ACC112 (cell line): ENCODE measurements around the gene ABO.
"Not testable (repeated sequence)": the region's sequence is repeated elsewhere in the genome, so short reads cannot be mapped to it uniquely, and the experiment has no call there.

Source experiments
- H2AFZ ChIP-seq: fragments of 200-600 bp; sonication (generic); one replicate; pipeline ENCODE4 v1.6.0; 2017; ENCODE audit warnings: antibody characterized with exemption, low read length; ENCODE audit not compliant: unreplicated experiment
- H3K27ac ChIP-seq: fragments of 200-600 bp; sonication (generic); 2 replicates; pipeline ENCODE4 v1.5.1; 2014; ENCODE audit warnings: low read depth, mild to moderate bottlenecking, antibody characterized with exemption, low read length, moderate library complexity
- H3K27me3 ChIP-seq: fragments of 200-600 bp; sonication (generic); 2 replicates; pipeline ENCODE4 v1.6.1; 2014; ENCODE audit warnings: mild to moderate bottlenecking, antibody characterized with exemption, low read length, moderate library complexity, mixed read lengths; ENCODE audit not compliant: insufficient read depth
- H3K36me3 ChIP-seq: fragments of 200-600 bp; sonication (generic); 2 replicates; pipeline ENCODE4 v1.6.1; 2016; ENCODE audit warnings: mild to moderate bottlenecking, antibody characterized with exemption, low read length, moderate library complexity, mixed read lengths; ENCODE audit not compliant: insufficient read depth
- H3K4me1 ChIP-seq: fragments of 200-600 bp; sonication (generic); one replicate; pipeline ENCODE4 v1.6.1; 2016; ENCODE audit warnings: low read length, mixed read lengths; ENCODE audit not compliant: insufficient read depth, unreplicated experiment, control insufficient read depth
- H3K4me3 ChIP-seq: fragments of 200-600 bp; sonication (generic); 2 replicates; pipeline ENCODE4 v1.5.1; 2014; ENCODE audit warnings: mild to moderate bottlenecking, low read depth, low read length
- H3K79me2 ChIP-seq: fragments of 200-600 bp; sonication (generic); one replicate; pipeline ENCODE4 v1.6.0; 2016; ENCODE audit warnings: low read length; ENCODE audit not compliant: control insufficient read depth, unreplicated experiment, insufficient read depth

Gene ABO

DNA sequence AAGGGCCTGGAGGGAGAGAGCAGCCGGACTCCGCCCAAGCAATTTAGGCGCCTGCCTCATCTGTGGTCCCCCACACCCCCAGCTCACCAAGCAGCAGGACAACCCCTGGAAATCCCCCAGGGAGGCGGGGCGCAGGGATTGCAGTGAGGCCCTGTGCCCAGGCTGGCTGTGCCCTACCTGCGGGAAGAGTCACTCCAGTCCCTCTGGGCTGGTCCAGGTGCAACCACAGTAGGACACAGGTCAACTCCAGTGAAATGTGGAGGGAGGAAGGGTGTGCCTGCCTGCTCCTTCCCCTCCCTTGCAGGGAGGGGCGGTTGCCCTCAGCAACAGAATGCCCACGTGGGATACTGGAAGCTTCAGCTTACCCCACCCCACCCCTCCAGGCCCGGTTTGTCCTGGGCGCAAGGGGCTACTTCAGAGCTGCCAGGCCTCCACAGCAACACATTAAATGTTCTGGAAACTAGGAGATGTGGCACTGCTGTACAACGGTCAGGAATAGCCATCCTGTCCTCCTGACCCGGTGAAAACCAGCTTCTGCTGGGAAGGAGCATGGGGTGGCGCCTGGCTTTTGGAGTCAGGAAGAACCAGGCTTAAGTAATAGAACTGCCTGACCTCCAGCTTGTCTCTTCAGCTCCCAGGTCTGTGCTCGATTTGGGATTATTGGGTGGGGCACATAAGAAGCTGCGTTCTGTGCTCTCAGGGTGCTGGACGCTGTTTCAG lies 22.5 kb downstream of the ABO start:
- H3K27ac ChIP-seq, result no peak overlapping the region
- H2AFZ ChIP-seq, result no peak overlapping the region
- no peak overlapping the region for H3K4me3 ChIP-seq

DNA sequence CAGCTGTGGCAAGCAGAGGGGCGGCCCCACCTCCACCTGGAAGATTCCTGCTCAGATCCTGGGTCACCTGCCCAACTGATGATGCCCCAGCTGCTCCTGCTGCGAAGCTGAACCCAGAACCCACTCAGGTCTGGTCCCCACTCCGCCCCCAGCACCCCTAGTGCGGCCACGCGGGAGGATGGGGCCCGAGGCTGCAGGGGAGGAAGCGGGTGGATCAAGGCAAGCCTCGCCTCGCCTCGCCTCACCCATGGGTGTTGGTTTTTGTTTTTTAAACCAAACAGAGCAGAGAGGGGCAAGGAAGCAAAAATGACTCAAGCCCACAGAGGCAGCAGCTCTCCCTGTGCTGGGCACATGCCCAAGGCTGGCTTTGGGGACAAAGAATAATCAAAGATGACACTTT lies 23.2 kb downstream of the ABO start:
- H3K4me3 ChIP-seq, result no peak overlapping the region
- H3K4me1 ChIP-seq, result no peaks in the 10 kb centered on the region
- no peaks in the 10 kb centered on the region for H3K36me3 ChIP-seq
- H3K79me2 ChIP-seq, result no peaks in the 10 kb centered on the region
- H3K27ac ChIP-seq, result no peak overlapping the region
- peaks cover 68% of the 10 kb centered on the region for H3K27me3 ChIP-seq
- H2AFZ ChIP-seq, result no peak overlapping the region

More for the DNA sequence above, 22.5 kb downstream of the ABO start:
- no peaks in the 10 kb centered on the region for H3K79me2 ChIP-seq
- peaks cover 61% of the 10 kb centered on the region for H3K27me3 ChIP-seq
- no peaks in the 10 kb centered on the region for H3K36me3 ChIP-seq
- no peaks in the 10 kb centered on the region for H3K4me1 ChIP-seq

DNA sequence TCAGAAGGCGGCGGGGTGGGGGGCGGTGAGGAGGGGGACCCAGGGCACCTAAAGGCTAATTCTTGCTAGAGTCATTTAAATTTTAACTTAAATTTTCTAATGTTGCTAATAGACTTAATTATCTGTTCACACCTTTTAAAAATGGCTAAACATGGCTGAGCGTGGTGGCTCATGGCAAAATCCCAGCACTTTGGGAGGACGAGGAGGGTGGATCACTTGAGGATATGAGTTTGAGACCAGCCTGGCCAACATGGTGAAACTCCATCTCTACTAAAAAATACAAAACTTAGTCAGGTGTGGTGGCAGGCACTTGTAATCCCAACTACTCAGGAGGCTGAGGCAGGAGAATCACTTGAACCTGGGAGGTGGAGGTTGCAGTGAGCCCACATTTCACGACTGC lies 23.8 kb downstream of the ABO start:
- H3K4me1 ChIP-seq, H2AFZ ChIP-seq, H3K27ac ChIP-seq, H3K36me3 ChIP-seq, H3K79me2 ChIP-seq, H3K4me3 ChIP-seq: not testable (repeated sequence)
- peaks cover 73% of the 10 kb centered on the region for H3K27me3 ChIP-seq

DNA sequence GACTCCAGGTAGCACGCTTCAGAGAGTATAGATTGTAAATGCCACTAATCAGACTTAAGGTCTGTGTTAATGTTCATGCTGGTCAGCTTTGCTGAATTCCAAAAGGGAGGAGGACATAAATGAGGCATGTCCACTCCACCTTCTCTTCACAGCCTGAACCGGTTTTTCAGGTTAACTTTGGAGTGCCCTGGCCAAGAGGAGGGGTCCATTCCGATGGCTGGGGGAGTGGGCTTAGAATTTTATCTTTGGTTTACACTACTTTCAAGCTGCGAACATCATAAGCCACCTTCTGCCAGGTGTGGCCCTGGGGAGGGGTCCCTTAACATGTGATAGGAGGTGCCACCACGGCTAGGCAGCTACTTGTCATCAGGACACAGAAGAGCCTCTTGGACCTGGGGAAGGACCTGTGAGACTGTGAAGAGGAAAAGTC lies 24.2 kb downstream of the ABO start:
- H3K27me3 ChIP-seq, result peaks cover 78% of the 10 kb centered on the region
- H3K36me3 ChIP-seq, result no peaks in the 10 kb centered on the region
- no peaks in the 10 kb centered on the region for H3K79me2 ChIP-seq
- H2AFZ ChIP-seq, result no peak overlapping the region
- H3K4me1 ChIP-seq, result no peaks in the 10 kb centered on the region
- no peak overlapping the region for H3K4me3 ChIP-seq
- H3K27ac ChIP-seq, result no peak overlapping the region

DNA sequence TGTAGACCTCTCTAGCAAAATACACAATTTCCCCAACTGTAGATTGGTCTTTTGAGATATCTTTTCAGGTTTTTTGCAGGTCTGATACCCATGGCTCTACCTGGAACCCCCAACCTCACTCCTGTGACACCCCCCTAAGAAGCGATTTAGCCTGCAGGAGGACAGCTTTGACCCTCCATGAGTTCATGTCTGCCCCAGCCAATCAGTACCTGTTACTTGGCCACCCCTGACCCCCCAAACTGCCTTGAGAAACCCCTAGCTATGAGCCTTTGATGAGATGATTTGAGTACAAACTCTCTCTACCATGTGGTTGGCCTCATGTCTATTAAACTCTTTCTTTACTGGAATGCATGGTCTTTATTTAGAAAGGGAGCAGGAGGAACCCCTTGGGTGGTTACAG lies 25.7 kb downstream of the ABO start:
- H3K27me3 ChIP-seq, result peaks cover 91% of the 10 kb centered on the region
- no peak overlapping the region for H2AFZ ChIP-seq
- H3K4me3 ChIP-seq, result no peak overlapping the region
- no peaks in the 10 kb centered on the region for H3K4me1 ChIP-seq
- no peaks in the 10 kb centered on the region for H3K79me2 ChIP-seq
- no peaks in the 10 kb centered on the region for H3K36me3 ChIP-seq
- H3K27ac ChIP-seq, result no peak overlapping the region

DNA sequence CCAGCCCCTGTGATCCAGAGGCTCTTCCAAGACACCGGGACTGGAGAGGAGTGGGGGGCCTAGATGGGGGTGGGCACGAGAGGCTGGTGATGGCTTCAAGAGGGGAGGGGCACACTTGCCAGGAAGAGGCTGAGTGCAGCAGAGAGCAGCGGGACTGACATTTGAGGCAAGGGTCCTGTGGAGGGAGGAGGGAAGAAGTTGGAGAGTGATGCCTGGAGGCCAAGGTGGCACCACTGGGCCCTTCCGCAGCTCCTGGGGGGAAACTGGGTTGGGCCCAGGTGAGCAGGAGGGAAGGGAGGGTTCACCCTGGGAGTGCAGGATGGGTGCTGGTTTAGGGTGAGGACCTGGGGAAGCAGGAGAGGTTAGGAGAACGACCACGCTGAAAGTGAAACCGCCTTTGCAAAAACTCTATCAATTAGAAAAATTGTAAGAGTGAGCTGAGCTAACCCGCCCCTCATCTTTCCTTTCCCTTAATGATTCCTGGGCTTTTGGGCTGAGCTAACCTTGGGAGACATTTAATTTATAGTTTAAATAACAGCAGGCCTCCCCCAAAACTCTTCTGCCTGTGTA lies 26.2 kb downstream of the ABO start:
- no peaks in the 10 kb centered on the region for H3K4me1 ChIP-seq
- no peak overlapping the region for H3K27ac ChIP-seq
- H3K4me3 ChIP-seq, result no peak overlapping the region
- peaks cover 95% of the 10 kb centered on the region for H3K27me3 ChIP-seq
- no peak overlapping the region for H2AFZ ChIP-seq
- H3K79me2 ChIP-seq, result no peaks in the 10 kb centered on the region
- no peaks in the 10 kb centered on the region for H3K36me3 ChIP-seq

DNA sequence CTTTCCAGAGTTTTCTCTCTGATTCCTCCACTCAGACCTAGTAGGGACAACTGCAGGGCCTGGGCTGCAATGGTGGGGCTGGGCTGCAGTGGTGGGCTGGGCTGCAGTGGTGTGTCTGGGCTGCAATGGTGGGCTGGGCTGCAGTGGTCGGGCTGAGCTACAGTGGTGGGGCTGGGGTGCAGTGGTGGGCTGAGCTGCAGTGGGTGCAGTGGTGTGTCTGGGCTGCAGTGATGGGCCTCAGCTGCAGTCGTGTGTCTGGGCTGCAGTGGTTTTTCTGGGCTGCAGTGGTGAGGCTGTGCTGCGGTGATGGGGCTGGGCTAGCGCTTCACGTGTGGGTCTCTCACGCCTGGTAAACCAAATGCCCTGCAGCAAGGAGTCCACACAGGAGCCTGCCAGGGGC lies 27.4 kb downstream of the ABO start:
- no peaks in the 10 kb centered on the region for H3K79me2 ChIP-seq
- H3K4me1 ChIP-seq, result no peaks in the 10 kb centered on the region
- peaks cover 94% of the 10 kb centered on the region for H3K27me3 ChIP-seq
- no peak overlapping the region for H2AFZ ChIP-seq
- no peak overlapping the region for H3K27ac ChIP-seq
- no peak overlapping the region for H3K4me3 ChIP-seq
- H3K36me3 ChIP-seq, result no peaks in the 10 kb centered on the region

DNA sequence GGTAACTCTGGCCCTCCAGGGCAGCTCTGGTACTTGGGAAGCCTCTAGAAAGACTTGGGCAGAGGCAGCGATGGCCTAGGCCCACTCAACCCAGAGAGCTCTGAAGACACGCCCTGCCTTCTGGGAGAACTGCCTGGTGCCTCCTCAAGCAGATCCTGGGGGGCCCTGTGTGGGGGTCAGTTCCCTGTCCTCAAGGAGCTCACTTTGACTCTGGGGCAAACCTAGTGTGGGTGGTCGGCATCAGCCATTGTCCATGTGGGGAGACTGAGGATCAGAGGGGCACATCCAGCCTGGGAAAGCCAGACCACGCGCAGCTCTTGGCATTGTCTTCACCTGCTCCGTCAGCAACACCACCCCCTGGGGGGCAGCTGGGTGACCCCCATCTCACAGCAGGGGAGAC lies 28.0 kb downstream of the ABO start:
- Histone ChIP-seq H3K27me3 (peaks cover 89% of the 10 kb centered on the region), H3K79me2 (no peaks in the 10 kb centered on the region), H3K4me1 (no peaks in the 10 kb centered on the region), H2AFZ (no peak overlapping the region), H3K36me3 (no peaks in the 10 kb centered on the region), H3K27ac (no peak overlapping the region), H3K4me3 (no peak overlapping the region)

DNA sequence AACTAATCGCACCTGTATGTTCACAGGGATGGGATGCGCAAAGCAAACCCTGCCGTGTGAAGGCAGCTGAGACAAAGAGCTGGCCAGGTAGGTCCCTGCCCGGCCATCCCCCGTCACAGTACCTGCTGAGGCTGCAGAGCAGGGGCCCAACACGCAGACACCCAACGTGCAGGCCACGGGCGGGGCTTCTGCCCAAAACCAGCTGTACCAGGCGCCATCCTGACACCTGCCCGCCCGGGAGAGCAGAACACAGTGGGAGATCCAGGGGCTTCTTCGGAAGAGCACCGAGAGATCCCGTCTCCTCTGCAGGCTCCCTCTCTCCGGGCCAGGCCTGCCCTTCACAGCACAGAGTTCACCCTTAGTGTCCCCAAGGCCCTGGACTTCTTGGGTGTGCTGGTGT lies 28.4 kb downstream of the ABO start:
- no peak overlapping the region for H2AFZ ChIP-seq

DNA sequence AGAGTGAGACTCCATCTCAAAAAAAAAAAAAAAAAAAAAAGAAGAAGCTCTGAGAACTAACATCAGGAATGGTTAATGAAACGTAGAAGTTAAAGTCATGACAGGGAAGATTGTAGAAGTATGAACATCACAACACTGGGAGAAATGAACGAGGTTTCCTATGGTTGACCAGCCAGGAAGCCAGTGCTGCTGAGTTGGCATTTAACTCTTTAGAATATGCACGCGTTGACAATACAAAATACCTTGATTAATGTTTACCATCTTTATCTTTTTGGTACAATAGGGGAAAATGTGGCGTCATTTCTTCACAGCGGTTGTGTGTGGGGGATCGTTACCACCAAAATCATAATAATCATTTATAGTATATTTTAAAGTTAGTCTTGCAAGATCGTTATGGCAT lies 32.0 kb downstream of the ABO start:
- Histone ChIP-seq H3K4me3 (no peak overlapping the region), H3K36me3 (no peaks in the 10 kb centered on the region), H3K27ac (no peak overlapping the region), H2AFZ (no peak overlapping the region), H3K27me3 (peaks cover 59% of the 10 kb centered on the region), H3K79me2 (no peaks in the 10 kb centered on the region), H3K4me1 (peaks cover 3% of the 10 kb centered on the region)

More for the DNA sequence above, 28.4 kb downstream of the ABO start:
- peaks cover 90% of the 10 kb centered on the region for H3K27me3 ChIP-seq
- no peak overlapping the region for H3K4me3 ChIP-seq
- no peak overlapping the region for H3K27ac ChIP-seq
- H3K4me1 ChIP-seq, result no peaks in the 10 kb centered on the region
- no peaks in the 10 kb centered on the region for H3K36me3 ChIP-seq
- H3K79me2 ChIP-seq, result no peaks in the 10 kb centered on the region

DNA sequence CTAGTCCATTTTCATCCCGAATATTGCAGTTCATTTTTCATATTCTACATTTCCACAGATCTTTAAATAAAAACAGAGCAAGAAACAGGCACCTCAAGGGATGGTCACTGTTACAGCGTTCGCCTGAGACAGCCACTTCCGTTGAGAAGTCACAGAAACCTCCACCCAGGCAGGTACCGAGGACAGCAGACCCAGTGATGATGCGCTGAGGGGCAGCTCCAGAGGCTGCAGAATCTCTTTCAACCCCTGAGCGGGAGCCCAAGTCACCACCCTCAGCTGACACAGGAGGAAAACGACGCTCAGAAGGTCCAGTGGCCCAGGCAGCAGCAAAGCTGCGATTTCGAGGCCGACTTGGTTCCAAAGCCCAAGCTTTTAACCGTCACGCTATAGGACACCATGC lies 32.8 kb downstream of the ABO start:
- Histone ChIP-seq H3K4me1 (peaks cover 9% of the 10 kb centered on the region), H3K27me3 (peaks cover 51% of the 10 kb centered on the region), H3K27ac (no peak overlapping the region), H3K36me3 (no peaks in the 10 kb centered on the region), H3K4me3 (no peak overlapping the region), H3K79me2 (no peaks in the 10 kb centered on the region), H2AFZ (no peak overlapping the region)
